SK-N-SH treated with all-trans-retinoic acid at 6 μM for 48 hours (cell line): ENCODE results near the gene ATP10B.

Experiments
- ATAC-seq: fragments of 200-7000 bp; cut with Tn5 transposase; 3 replicates; pipeline ENCODE4 v1.9.1; 2020; ENCODE audit warnings: mild to moderate bottlenecking, moderate library complexity
- ARNTL ChIP-seq: fragments of 450-650 bp; formaldehyde crosslinking; IDR thresholded peaks from 2 replicates; pipeline ENCODE4 v1.5.0; 2020; ENCODE audit warnings: low read depth, mild to moderate bottlenecking, moderate library complexity, borderline replicate concordance
- BACH2 ChIP-seq: fragments of 250-450 bp; sonication (Bioruptor Pico); IDR thresholded peaks from 2 replicates; pipeline ENCODE4 v1.9.0; 2021; ENCODE audit warnings: mild to moderate bottlenecking, borderline replicate concordance
- CSDC2 ChIP-seq: fragments of 250-450 bp; sonication (Bioruptor Pico); IDR thresholded peaks from 2 replicates; pipeline ENCODE4 v1.5.0; 2020; ENCODE audit warnings: mild to moderate bottlenecking, moderate library complexity
- ESRRG ChIP-seq: fragments of 250-450 bp; sonication (Bioruptor Pico); IDR thresholded peaks from 2 replicates; pipeline ENCODE4 v1.6.1; 2021; ENCODE audit warnings: mild to moderate bottlenecking
- GLIS3 ChIP-seq: fragments of 250-450 bp; sonication (Bioruptor Pico); IDR thresholded peaks from 2 replicates; pipeline ENCODE4 v1.5.0; 2020; ENCODE audit warnings: mild to moderate bottlenecking, moderate library complexity
- ISL1 ChIP-seq: fragments of 250-450 bp; sonication (Bioruptor Pico); IDR thresholded peaks from 2 replicates; pipeline ENCODE4 v2.1.2; 2022; ENCODE audit warnings: mild to moderate bottlenecking, moderate library complexity
- OSR1 ChIP-seq: fragments of 250-450 bp; sonication (Bioruptor Pico); IDR thresholded peaks from 2 replicates; pipeline ENCODE4 v1.8.0; 2022; ENCODE audit warnings: moderate library complexity, mild to moderate bottlenecking, inconsistent platforms
- PPARA ChIP-seq: fragments of 250-450 bp; sonication (Bioruptor Pico); IDR thresholded peaks from 2 replicates; pipeline ENCODE4 v1.5.0; 2020; ENCODE audit warnings: mild to moderate bottlenecking, borderline replicate concordance
- RARB ChIP-seq: fragments of 250-450 bp; sonication (Bioruptor Pico); IDR thresholded peaks from 2 replicates; pipeline ENCODE4 v1.8.0; 2021; ENCODE audit warnings: mild to moderate bottlenecking, moderate library complexity
- SNAI2 ChIP-seq: fragments of 250-450 bp; sonication (Bioruptor Pico); IDR thresholded peaks from 2 replicates; pipeline ENCODE4 v1.5.0; 2020; ENCODE audit warnings: mild to moderate bottlenecking, moderate library complexity
- TCF4 ChIP-seq: fragments of 250-450 bp; sonication (Bioruptor Pico); IDR thresholded peaks from 2 replicates; pipeline ENCODE4 v1.8.0; 2021; ENCODE audit warnings: mild to moderate bottlenecking, moderate library complexity, borderline replicate concordance
- TOX ChIP-seq: fragments of 250-450 bp; sonication (Bioruptor Pico); IDR thresholded peaks from 2 replicates; pipeline ENCODE4 v1.8.0; 2021; ENCODE audit warnings: mild to moderate bottlenecking, moderate library complexity, borderline replicate concordance
- ZC3H10 ChIP-seq: fragments of 250-450 bp; sonication (Bioruptor Pico); IDR thresholded peaks from 2 replicates; pipeline ENCODE4 v1.5.1; 2021; ENCODE audit warnings: mild to moderate bottlenecking, moderate library complexity
- ZFP3 ChIP-seq: fragments of 250-450 bp; sonication (Bioruptor Pico); IDR thresholded peaks from 2 replicates; pipeline ENCODE4 v1.5.0; 2020; ENCODE audit warnings: mild to moderate bottlenecking, moderate library complexity
- ZFP30 ChIP-seq: fragments of 450-650 bp; formaldehyde crosslinking; IDR thresholded peaks from 2 replicates; pipeline ENCODE4 v1.5.0; 2022; ENCODE audit warnings: mild to moderate bottlenecking, moderate library complexity
- ZNF565 ChIP-seq: fragments of 450-650 bp; formaldehyde crosslinking; conservative IDR thresholded peaks from 2 replicates; pipeline ENCODE4 v1.5.0; 2020; ENCODE audit warnings: low read depth, mild to moderate bottlenecking, moderate library complexity
- ZNF70 ChIP-seq: fragments of 450-650 bp; formaldehyde crosslinking; IDR thresholded peaks from 2 replicates; pipeline ENCODE4 v1.5.0; 2020; ENCODE audit warnings: mild to moderate bottlenecking, moderate library complexity
- ZNF8 ChIP-seq: fragments of 450-650 bp; formaldehyde crosslinking; IDR thresholded peaks from 2 replicates; pipeline ENCODE4 v1.5.0; 2020; ENCODE audit warnings: mild to moderate bottlenecking, moderate library complexity
- TF ChIP-seq, protein P1 (sequence below): fragments of 250-450 bp; sonication (Bioruptor Pico); IDR thresholded peaks from 2 replicates; pipeline ENCODE4 v1.8.0; 2021; ENCODE audit warnings: low read depth, mild to moderate bottlenecking, moderate library complexity, borderline replicate concordance
- TF ChIP-seq, protein P2 (sequence below): fragments of 250-450 bp; sonication (Bioruptor Pico); IDR thresholded peaks from 2 replicates; pipeline ENCODE4 v1.5.0; 2020; ENCODE audit warnings: mild to moderate bottlenecking, moderate library complexity
- TF ChIP-seq, protein P3 (sequence below): fragments of 250-450 bp; sonication (Bioruptor Pico); IDR thresholded peaks from 2 replicates; pipeline ENCODE4 v1.5.1; 2020; ENCODE audit warnings: low read depth, mild to moderate bottlenecking, moderate library complexity
- TF ChIP-seq, protein P4 (sequence below): fragments of 250-450 bp; sonication (Bioruptor Pico); IDR thresholded peaks from 2 replicates; pipeline ENCODE4 v1.5.1; 2021; ENCODE audit warnings: mild to moderate bottlenecking, moderate library complexity

Gene ATP10B

DNA sequence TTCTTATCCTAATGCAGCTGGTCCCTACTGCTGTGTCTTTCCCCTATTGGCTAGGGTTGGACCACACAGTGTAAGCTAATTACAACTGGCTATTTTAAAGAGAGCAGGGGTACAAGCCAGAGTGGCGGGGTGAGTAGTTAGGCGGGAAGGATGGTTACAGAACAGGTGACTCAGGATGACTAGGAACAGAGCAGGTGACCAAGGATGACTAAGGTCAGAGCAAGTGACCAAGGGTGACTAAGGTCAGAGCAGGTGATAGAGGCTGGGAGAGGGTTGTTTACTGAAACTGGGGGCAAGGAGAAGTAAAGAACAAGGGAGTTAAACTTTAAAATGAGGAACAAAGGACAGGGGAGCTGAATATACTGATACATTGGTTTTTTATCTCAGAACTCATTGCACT, 304.9 kb downstream of the ATP10B start:
- no peak for ATAC-seq
- TF ChIP-seq SNAI2 (CRISPR knock-in tag) (no peak), GLIS3 (CRISPR knock-in tag) (no peak), ISL1 (CRISPR knock-in tag) (no peak), CSDC2 (CRISPR knock-in tag) (no peak), ARNTL (no peak), PPARA (CRISPR knock-in tag) (no peak), RARB (CRISPR knock-in tag) (no peak), ZNF565 (CRISPR knock-in tag) (no peak), TCF4 (CRISPR knock-in tag) (no peak), ZNF8 (CRISPR knock-in tag) (no peak), ZFP30 (CRISPR knock-in tag) (no peak), ZFP3 (CRISPR knock-in tag) (no peak), TOX (CRISPR knock-in tag) (no peak), BACH2 (CRISPR knock-in tag) (no peak), ZNF70 (CRISPR knock-in tag) (no peak), ESRRG (CRISPR knock-in tag) (no peak)
- TF ChIP-seq, protein P1, sequence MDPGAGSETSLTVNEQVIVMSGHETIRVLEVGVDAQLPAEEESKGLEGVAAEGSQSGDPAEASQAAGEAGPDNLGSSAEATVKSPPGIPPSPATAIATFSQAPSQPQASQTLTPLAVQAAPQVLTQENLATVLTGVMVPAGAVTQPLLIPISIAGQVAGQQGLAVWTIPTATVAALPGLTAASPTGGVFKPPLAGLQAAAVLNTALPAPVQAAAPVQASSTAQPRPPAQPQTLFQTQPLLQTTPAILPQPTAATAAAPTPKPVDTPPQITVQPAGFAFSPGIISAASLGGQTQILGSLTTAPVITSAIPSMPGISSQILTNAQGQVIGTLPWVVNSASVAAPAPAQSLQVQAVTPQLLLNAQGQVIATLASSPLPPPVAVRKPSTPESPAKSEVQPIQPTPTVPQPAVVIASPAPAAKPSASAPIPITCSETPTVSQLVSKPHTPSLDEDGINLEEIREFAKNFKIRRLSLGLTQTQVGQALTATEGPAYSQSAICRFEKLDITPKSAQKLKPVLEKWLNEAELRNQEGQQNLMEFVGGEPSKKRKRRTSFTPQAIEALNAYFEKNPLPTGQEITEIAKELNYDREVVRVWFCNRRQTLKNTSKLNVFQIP, result no peak
- TF ChIP-seq, protein P2, sequence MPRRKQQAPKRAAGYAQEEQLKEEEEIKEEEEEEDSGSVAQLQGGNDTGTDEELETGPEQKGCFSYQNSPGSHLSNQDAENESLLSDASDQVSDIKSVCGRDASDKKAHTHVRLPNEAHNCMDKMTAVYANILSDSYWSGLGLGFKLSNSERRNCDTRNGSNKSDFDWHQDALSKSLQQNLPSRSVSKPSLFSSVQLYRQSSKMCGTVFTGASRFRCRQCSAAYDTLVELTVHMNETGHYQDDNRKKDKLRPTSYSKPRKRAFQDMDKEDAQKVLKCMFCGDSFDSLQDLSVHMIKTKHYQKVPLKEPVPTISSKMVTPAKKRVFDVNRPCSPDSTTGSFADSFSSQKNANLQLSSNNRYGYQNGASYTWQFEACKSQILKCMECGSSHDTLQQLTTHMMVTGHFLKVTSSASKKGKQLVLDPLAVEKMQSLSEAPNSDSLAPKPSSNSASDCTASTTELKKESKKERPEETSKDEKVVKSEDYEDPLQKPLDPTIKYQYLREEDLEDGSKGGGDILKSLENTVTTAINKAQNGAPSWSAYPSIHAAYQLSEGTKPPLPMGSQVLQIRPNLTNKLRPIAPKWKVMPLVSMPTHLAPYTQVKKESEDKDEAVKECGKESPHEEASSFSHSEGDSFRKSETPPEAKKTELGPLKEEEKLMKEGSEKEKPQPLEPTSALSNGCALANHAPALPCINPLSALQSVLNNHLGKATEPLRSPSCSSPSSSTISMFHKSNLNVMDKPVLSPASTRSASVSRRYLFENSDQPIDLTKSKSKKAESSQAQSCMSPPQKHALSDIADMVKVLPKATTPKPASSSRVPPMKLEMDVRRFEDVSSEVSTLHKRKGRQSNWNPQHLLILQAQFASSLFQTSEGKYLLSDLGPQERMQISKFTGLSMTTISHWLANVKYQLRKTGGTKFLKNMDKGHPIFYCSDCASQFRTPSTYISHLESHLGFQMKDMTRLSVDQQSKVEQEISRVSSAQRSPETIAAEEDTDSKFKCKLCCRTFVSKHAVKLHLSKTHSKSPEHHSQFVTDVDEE (CRISPR knock-in tag), result no peak
- TF ChIP-seq, protein P3, sequence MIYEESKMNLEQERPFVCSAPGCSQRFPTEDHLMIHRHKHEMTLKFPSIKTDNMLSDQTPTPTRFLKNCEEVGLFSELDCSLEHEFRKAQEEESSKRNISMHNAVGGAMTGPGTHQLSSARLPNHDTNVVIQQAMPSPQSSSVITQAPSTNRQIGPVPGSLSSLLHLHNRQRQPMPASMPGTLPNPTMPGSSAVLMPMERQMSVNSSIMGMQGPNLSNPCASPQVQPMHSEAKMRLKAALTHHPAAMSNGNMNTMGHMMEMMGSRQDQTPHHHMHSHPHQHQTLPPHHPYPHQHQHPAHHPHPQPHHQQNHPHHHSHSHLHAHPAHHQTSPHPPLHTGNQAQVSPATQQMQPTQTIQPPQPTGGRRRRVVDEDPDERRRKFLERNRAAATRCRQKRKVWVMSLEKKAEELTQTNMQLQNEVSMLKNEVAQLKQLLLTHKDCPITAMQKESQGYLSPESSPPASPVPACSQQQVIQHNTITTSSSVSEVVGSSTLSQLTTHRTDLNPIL (CRISPR knock-in tag), result no peak

DNA sequence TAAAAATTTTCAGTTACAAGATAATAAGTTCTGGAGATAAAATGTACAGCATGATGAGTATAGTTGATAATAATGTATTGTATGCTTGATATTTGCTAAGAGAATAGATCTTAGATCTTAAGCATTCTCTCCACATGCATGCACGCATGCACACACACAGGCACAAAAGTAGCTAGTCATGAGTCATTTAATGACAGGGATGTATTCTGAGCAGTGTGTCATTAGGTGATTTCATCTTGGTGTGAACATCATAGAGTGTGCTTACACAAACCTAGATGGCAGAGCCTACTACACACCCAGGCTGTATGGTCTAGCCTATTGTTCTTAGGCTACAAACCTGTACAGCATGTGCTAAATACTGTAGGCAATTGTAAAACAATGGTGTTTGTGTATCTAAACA, 306.2 kb downstream of the ATP10B start:
- TF ChIP-seq ISL1 (CRISPR knock-in tag) (no peak), CSDC2 (CRISPR knock-in tag) (no peak), GLIS3 (CRISPR knock-in tag) (no peak), ZNF8 (CRISPR knock-in tag) (no peak), BACH2 (CRISPR knock-in tag) (no peak), SNAI2 (CRISPR knock-in tag) (no peak), ESRRG (CRISPR knock-in tag) (no peak), ZFP3 (CRISPR knock-in tag) (no peak), RARB (CRISPR knock-in tag) (no peak), ARNTL (no peak), ZNF565 (CRISPR knock-in tag) (no peak), TCF4 (CRISPR knock-in tag) (no peak), ZNF70 (CRISPR knock-in tag) (no peak)
- TF ChIP-seq, protein P1, result no peak
- TF ChIP-seq, protein P2 (CRISPR knock-in tag), result no peak

DNA sequence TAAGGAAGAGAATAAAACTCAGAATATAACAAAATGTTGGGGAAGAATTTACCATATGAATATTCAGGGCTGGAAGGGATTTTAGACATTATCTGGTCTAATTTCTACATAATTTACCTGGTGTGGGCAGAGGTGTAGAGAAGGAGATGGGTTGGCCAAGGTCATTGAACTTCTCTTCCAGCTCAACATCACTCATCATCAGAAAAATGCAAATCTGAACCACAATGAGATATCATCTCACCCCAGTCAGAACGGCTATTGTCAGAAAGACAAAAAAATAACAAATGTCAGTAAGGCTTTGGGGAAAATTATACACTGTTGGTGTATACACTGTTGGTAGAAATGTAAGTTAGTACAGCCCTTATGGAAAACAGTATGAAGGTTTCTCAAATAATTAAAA, 308.6 kb downstream of the ATP10B start:
- no peak for ATAC-seq
- TF ChIP-seq, protein P4, sequence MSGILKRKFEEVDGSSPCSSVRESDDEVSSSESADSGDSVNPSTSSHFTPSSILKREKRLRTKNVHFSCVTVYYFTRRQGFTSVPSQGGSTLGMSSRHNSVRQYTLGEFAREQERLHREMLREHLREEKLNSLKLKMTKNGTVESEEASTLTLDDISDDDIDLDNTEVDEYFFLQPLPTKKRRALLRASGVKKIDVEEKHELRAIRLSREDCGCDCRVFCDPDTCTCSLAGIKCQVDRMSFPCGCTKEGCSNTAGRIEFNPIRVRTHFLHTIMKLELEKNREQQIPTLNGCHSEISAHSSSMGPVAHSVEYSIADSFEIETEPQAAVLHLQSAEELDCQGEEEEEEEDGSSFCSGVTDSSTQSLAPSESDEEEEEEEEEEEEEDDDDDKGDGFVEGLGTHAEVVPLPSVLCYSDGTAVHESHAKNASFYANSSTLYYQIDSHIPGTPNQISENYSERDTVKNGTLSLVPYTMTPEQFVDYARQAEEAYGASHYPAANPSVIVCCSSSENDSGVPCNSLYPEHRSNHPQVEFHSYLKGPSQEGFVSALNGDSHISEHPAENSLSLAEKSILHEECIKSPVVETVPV, result no peak
- TF ChIP-seq ZC3H10, result no peak
- no peak for TF ChIP-seq OSR1 (CRISPR knock-in tag)
- TF ChIP-seq RARB (CRISPR knock-in tag), result no peak
- TF ChIP-seq SNAI2 (CRISPR knock-in tag), result no peak
- no peak for TF ChIP-seq ZNF70 (CRISPR knock-in tag)
- no peak for TF ChIP-seq ZFP30 (CRISPR knock-in tag)
- TF ChIP-seq, protein P1, result no peak
- no peak for TF ChIP-seq TOX (CRISPR knock-in tag)

More for the DNA sequence above, 306.2 kb downstream of the ATP10B start:
- no peak for ATAC-seq
